MM.1S (cell line): ENCODE data around the gene WDFY4.

Source experiments
- DNase-seq: peaks from one replicate; pipeline ENCODE4 v3.0.0-alpha.2; 2015
- H2AFZ ChIP-seq: fragments of 300-600 bp; sonication (generic); 2 replicates; pipeline ENCODE4 v1.6.0; 2016; ENCODE audit warnings: antibody characterized with exemption, low read length
- H3F3A ChIP-seq: fragments of 300-600 bp; sonication (generic); 2 replicates; pipeline ENCODE4 v1.6.1; 2016; ENCODE audit warnings: mild to moderate bottlenecking, antibody characterized with exemption, low read length, moderate library complexity, mixed read lengths; ENCODE audit not compliant: insufficient read depth
- H3K27ac ChIP-seq: fragments of 300-600 bp; sonication (generic); 2 replicates; pipeline ENCODE4 v1.5.1; 2016; ENCODE audit warnings: mild to moderate bottlenecking, low read length
- H3K27me3 ChIP-seq: fragments of 300-600 bp; sonication (generic); replicated peaks from 2 replicates; pipeline ENCODE4 v1.6.0; 2016; ENCODE audit warnings: low read length; ENCODE audit not compliant: insufficient read depth
- H3K36me3 ChIP-seq: fragments of 300-600 bp; sonication (generic); replicated peaks from 2 replicates; pipeline ENCODE4 v1.6.1; 2016; ENCODE audit warnings: mild to moderate bottlenecking, low read length, mixed read lengths; ENCODE audit not compliant: insufficient read depth
- H3K4me1 ChIP-seq: fragments of 300-600 bp; sonication (generic); 2 replicates; pipeline ENCODE4 v1.6.1; 2016; ENCODE audit warnings: low read length, mixed read lengths
- H3K4me2 ChIP-seq: fragments of 300-600 bp; sonication (generic); 2 replicates; pipeline ENCODE4 v1.6.0; 2016; ENCODE audit warnings: low read depth, low read length
- H3K4me3 ChIP-seq: fragments of 300-600 bp; sonication (generic); 2 replicates; pipeline ENCODE4 v1.5.1; 2016; ENCODE audit warnings: low read length, mixed read lengths
- H3K79me2 ChIP-seq: fragments of 300-600 bp; sonication (generic); 2 replicates; pipeline ENCODE4 v1.6.1; 2016; ENCODE audit warnings: mixed run types, low read length, mixed read lengths
- H3K9ac ChIP-seq: fragments of 300-600 bp; sonication (generic); 2 replicates; pipeline ENCODE4 v1.6.1; 2016; ENCODE audit warnings: low read length, mixed read lengths
- H3K9me2 ChIP-seq: fragments of 300-600 bp; sonication (generic); replicated peaks from 2 replicates; pipeline ENCODE4 v1.6.1; 2016; ENCODE audit warnings: mild to moderate bottlenecking, low read length, mixed read lengths; ENCODE audit not compliant: insufficient read depth
- H3K9me3 ChIP-seq: fragments of 300-600 bp; sonication (generic); replicated peaks from 2 replicates; pipeline ENCODE4 v1.6.1; 2016; ENCODE audit warnings: mild to moderate bottlenecking, low read length, mixed read lengths; ENCODE audit not compliant: insufficient read depth
- H4K20me1 ChIP-seq: fragments of 300-600 bp; sonication (generic); 2 replicates; pipeline ENCODE4 v1.6.1; 2016; ENCODE audit warnings: mild to moderate bottlenecking, low read length, moderate library complexity, mixed read lengths; ENCODE audit not compliant: insufficient read depth
- EZH2 ChIP-seq: fragments of 300-600 bp; sonication (generic); optimal IDR thresholded peaks from 2 replicates; pipeline ENCODE3; 2017; ENCODE audit warnings: low read depth, mild to moderate bottlenecking, antibody characterized with exemption, low read length, mixed read lengths
- EZH2phosphoT487 ChIP-seq: fragments of 300-600 bp; sonication (generic); IDR thresholded peaks from 2 replicates; pipeline ENCODE4 v1.6.1; 2018; ENCODE audit warnings: antibody characterized with exemption, low read length
- TF ChIP-seq, protein P1 (sequence below): fragments of 300-600 bp; sonication (generic); IDR thresholded peaks from 2 replicates; pipeline ENCODE4 v1.5.1; 2016; ENCODE audit warnings: antibody characterized with exemption, low read length, mixed read lengths

The WDFY4 gene

GRCh38 chr10:48805848-48806247 lies 121.2 kb downstream of the WDFY4 start:
- Histone ChIP-seq H3K9ac (no peak overlapping the region), H3K9me3 (no peaks in the 10 kb centered on the region)

DNA sequence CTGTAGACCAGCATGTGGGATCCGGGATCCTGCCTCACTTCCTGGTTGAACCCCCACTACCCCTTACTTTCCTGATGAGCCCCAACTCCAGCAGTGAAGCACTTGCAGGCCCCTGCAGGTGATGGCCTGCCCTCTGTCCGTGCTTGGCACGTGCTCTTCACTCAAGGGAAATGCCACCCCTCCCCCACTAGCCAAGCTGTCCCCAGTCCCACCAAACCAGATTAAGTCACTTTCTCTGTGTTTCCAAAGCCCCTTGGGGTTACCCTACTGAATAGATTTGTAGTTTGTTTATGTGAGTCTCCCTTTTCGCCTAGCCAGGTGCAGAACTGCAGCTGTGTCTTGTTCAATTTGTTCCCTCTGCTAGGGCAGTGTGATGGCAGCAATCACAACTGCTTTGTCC lies 121.7 kb downstream of the WDFY4 start:
- no peak overlapping the region for H3K4me3 ChIP-seq
- no peaks in the 10 kb centered on the region for H3K36me3 ChIP-seq
- peaks cover 9% of the 10 kb centered on the region; the same call in 1 of the 2 replicates for H3F3A ChIP-seq
- H2AFZ ChIP-seq = no peak overlapping the region
- no peaks in the 10 kb centered on the region for H3K9me3 ChIP-seq
- no peaks in the 10 kb centered on the region for H4K20me1 ChIP-seq
- H3K27me3 ChIP-seq = peaks cover 17% of the 10 kb centered on the region
- no peaks in the 10 kb centered on the region for H3K9me2 ChIP-seq
- no peak overlapping the region for H3K4me2 ChIP-seq
- no peaks in the 10 kb centered on the region for H3K79me2 ChIP-seq
- no peak overlapping the region for H3K9ac ChIP-seq
- no peak for DNase-seq
- H3K27ac ChIP-seq = no peak overlapping the region
- H3K4me1 ChIP-seq = no peaks in the 10 kb centered on the region
- TF ChIP-seq EZH2 (no peak), EZH2phosphoT487 (no peak)
- TF ChIP-seq, protein P1, sequence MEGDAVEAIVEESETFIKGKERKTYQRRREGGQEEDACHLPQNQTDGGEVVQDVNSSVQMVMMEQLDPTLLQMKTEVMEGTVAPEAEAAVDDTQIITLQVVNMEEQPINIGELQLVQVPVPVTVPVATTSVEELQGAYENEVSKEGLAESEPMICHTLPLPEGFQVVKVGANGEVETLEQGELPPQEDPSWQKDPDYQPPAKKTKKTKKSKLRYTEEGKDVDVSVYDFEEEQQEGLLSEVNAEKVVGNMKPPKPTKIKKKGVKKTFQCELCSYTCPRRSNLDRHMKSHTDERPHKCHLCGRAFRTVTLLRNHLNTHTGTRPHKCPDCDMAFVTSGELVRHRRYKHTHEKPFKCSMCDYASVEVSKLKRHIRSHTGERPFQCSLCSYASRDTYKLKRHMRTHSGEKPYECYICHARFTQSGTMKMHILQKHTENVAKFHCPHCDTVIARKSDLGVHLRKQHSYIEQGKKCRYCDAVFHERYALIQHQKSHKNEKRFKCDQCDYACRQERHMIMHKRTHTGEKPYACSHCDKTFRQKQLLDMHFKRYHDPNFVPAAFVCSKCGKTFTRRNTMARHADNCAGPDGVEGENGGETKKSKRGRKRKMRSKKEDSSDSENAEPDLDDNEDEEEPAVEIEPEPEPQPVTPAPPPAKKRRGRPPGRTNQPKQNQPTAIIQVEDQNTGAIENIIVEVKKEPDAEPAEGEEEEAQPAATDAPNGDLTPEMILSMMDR = no peak

More at GRCh38 chr10:48805848-48806247, 121.2 kb downstream of the WDFY4 start:
- no peak for TF ChIP-seq EZH2phosphoT487
- no peak for TF ChIP-seq EZH2
- TF ChIP-seq, protein P1 = no peak
- no peaks in the 10 kb centered on the region for H3K9me2 ChIP-seq
- no peaks in the 10 kb centered on the region for H3K36me3 ChIP-seq
- no peaks in the 10 kb centered on the region for H4K20me1 ChIP-seq
- no peak overlapping the region for H2AFZ ChIP-seq
- no peak overlapping the region for H3K4me3 ChIP-seq
- no peaks in the 10 kb centered on the region for H3K4me1 ChIP-seq
- no peaks in the 10 kb centered on the region for H3K79me2 ChIP-seq
- H3F3A ChIP-seq = peaks cover 9% of the 10 kb centered on the region; the same call in 1 of the 2 replicates
- no peak for DNase-seq
- H3K4me2 ChIP-seq = no peak overlapping the region
- H3K27me3 ChIP-seq = peaks cover 17% of the 10 kb centered on the region
- H3K27ac ChIP-seq = no peak overlapping the region

GRCh38 chr10:48807791-48808470 lies 123.3 kb downstream of the WDFY4 start:
- H3K4me2 ChIP-seq = no peak overlapping the region
- H3K36me3 ChIP-seq = no peaks in the 10 kb centered on the region
- no peak overlapping the region for H3K27ac ChIP-seq
- no peaks in the 10 kb centered on the region for H3K9me3 ChIP-seq
- no peaks in the 10 kb centered on the region for H3K9me2 ChIP-seq
- H3K4me3 ChIP-seq = no peak overlapping the region
- H4K20me1 ChIP-seq = no peaks in the 10 kb centered on the region
- no peak overlapping the region for H2AFZ ChIP-seq
- no peak overlapping the region for H3K9ac ChIP-seq
- H3K4me1 ChIP-seq = no peaks in the 10 kb centered on the region
- H3K27me3 ChIP-seq = peaks cover 17% of the 10 kb centered on the region
- TF ChIP-seq EZH2 (no peak), EZH2phosphoT487 (no peak)
- TF ChIP-seq, protein P1 = no peak
- H3K79me2 ChIP-seq = no peaks in the 10 kb centered on the region
- no peak for DNase-seq
- H3F3A ChIP-seq = no peaks in the 10 kb centered on the region
